A549 (cell line): Measurements from ENCODE around the gene PARP1.

Source experiments
- HOXA7 ChIP-seq: fragments of 250-450 bp; sonication (Bioruptor Pico); IDR thresholded peaks from 2 replicates; pipeline ENCODE4 v1.5.0; 2020; ENCODE audit warnings: mild to moderate bottlenecking, moderate library complexity
- POLR2A ChIP-seq: IDR thresholded peaks from 2 replicates; pipeline ENCODE4 v1.6.1; 2012; ENCODE audit warnings: mild to moderate bottlenecking, low read length
- RAD21 ChIP-seq, 2 experiments: fragments of >200 bp in 1 of 2; sonication (Bioruptor Twin) in 1 of 2; formaldehyde crosslinking in 1 of 2; IDR thresholded peaks in 1 of 2; conservative IDR thresholded peaks in 1 of 2; 2 replicates in 1 of 2; 3 replicates in 1 of 2; pipeline ENCODE4 v1.6.1; 2012 to 2018; ENCODE audit warnings: inconsistent platforms in 1 of 2
- SMC3 ChIP-seq: fragments of >200 bp; sonication (Bioruptor Twin); formaldehyde crosslinking; IDR thresholded peaks from 3 replicates; pipeline ENCODE4 v1.6.1; 2018; ENCODE audit warnings: inconsistent platforms
- TF ChIP-seq, protein P1 (sequence below): fragments of >200 bp; sonication (Bioruptor Twin); formaldehyde crosslinking; IDR thresholded peaks from 3 replicates; pipeline ENCODE4 v1.5.1; 2016
- TF ChIP-seq, protein P2 (sequence below): IDR thresholded peaks from 2 replicates; pipeline ENCODE4 v1.6.1; 2012

- no peak for TF ChIP-seq HOXA7 (CRISPR knock-in tag)
- TF ChIP-seq, protein P1, sequence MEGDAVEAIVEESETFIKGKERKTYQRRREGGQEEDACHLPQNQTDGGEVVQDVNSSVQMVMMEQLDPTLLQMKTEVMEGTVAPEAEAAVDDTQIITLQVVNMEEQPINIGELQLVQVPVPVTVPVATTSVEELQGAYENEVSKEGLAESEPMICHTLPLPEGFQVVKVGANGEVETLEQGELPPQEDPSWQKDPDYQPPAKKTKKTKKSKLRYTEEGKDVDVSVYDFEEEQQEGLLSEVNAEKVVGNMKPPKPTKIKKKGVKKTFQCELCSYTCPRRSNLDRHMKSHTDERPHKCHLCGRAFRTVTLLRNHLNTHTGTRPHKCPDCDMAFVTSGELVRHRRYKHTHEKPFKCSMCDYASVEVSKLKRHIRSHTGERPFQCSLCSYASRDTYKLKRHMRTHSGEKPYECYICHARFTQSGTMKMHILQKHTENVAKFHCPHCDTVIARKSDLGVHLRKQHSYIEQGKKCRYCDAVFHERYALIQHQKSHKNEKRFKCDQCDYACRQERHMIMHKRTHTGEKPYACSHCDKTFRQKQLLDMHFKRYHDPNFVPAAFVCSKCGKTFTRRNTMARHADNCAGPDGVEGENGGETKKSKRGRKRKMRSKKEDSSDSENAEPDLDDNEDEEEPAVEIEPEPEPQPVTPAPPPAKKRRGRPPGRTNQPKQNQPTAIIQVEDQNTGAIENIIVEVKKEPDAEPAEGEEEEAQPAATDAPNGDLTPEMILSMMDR, result no peak
- TF ChIP-seq RAD21 (conservative IDR thresholded peaks at IDR 0.05 in 1 of 2, IDR thresholded peaks at IDR 0.05 in 1 of 2), result no peak
- TF ChIP-seq, protein P2, sequence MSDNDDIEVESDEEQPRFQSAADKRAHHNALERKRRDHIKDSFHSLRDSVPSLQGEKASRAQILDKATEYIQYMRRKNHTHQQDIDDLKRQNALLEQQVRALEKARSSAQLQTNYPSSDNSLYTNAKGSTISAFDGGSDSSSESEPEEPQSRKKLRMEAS, result no peak
- TF ChIP-seq POLR2A, result no peak
- no peak for TF ChIP-seq SMC3
Measured at GRCh38 chr1:226311376-226311775, 96.5 kb downstream of the PARP1 start.
